Measurements from ENCODE around the gene KIN.
"Not testable (repeated sequence)": the region's sequence is repeated elsewhere in the genome, so short reads cannot be mapped to it uniquely, and the experiment has no call there.

Gene KIN

DNA sequence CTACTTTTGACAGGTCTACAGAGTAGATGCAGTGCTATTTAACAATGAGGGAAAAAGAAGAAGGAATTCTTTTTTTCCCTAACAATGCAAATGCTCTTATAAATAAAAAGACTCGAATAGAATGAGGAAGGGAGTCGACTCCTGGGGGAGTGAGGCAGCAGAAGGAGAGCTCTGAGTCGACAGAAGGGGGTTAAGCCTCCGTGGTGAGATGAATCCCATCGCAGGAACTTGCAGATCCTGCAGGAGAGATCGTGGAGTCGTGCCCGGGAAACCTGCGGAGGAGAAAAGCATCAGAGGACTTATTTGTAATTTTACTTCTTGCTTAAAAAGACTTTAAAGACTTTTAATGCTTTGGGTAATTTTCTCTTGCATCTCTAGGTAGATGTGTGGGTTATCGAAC, 67.3 kb downstream of the KIN start:
- H3K27ac ChIP-seq: no peak overlapping the region
- no peaks in the 10 kb centered on the region for H3K4me1 ChIP-seq (ENCODE audit: control insufficient read depth in 1 of 2, insufficient read depth in 1 of 2, low read depth in 1 of 2, low read length in 1 of 2)
- H3K4me3 ChIP-seq (ENCODE audit: low read depth in 1 of 2, low read length in 1 of 2): no peak overlapping the region
- no peaks in the 10 kb centered on the region for H3K9me3 ChIP-seq
- H3K36me3 ChIP-seq: no peaks in the 10 kb centered on the region
- H3K27me3 ChIP-seq: peaks cover 13% of the 10 kb centered on the region
- TF ChIP-seq, protein P1, sequence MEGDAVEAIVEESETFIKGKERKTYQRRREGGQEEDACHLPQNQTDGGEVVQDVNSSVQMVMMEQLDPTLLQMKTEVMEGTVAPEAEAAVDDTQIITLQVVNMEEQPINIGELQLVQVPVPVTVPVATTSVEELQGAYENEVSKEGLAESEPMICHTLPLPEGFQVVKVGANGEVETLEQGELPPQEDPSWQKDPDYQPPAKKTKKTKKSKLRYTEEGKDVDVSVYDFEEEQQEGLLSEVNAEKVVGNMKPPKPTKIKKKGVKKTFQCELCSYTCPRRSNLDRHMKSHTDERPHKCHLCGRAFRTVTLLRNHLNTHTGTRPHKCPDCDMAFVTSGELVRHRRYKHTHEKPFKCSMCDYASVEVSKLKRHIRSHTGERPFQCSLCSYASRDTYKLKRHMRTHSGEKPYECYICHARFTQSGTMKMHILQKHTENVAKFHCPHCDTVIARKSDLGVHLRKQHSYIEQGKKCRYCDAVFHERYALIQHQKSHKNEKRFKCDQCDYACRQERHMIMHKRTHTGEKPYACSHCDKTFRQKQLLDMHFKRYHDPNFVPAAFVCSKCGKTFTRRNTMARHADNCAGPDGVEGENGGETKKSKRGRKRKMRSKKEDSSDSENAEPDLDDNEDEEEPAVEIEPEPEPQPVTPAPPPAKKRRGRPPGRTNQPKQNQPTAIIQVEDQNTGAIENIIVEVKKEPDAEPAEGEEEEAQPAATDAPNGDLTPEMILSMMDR (IDR thresholded peaks at IDR 0.05): no peak

GRCh38 chr10:7718685-7719084, 69.1 kb downstream of the KIN start:
- H3K27me3 ChIP-seq: peaks cover 8% of the 10 kb centered on the region
- no peaks in the 10 kb centered on the region for H3K9me3 ChIP-seq
- TF ChIP-seq, protein P1 (IDR thresholded peaks at IDR 0.05): no peak
- H3K4me3 ChIP-seq (ENCODE audit: low read depth in 1 of 2, low read length in 1 of 2): no peak overlapping the region
- H3K36me3 ChIP-seq: no peaks in the 10 kb centered on the region
- no peaks in the 10 kb centered on the region for H3K4me1 ChIP-seq (ENCODE audit: control insufficient read depth in 1 of 2, insufficient read depth in 1 of 2, low read depth in 1 of 2, low read length in 1 of 2)
- no peak overlapping the region for H3K27ac ChIP-seq

- no peak overlapping the region for H3K27ac ChIP-seq
- peaks cover 8% of the 10 kb centered on the region for H3K27me3 ChIP-seq
- H3K4me1 ChIP-seq (ENCODE audit: control insufficient read depth in 1 of 2, insufficient read depth in 1 of 2, low read depth in 1 of 2, low read length in 1 of 2): no peaks in the 10 kb centered on the region
- H3K9me3 ChIP-seq: no peaks in the 10 kb centered on the region
- no peak overlapping the region for H3K4me3 ChIP-seq (ENCODE audit: low read depth in 1 of 2, low read length in 1 of 2)
- H3K36me3 ChIP-seq: no peaks in the 10 kb centered on the region
- TF ChIP-seq, protein P1 (IDR thresholded peaks at IDR 0.05): no peak
Observed at GRCh38 chr10:7717767-7718166, 70.0 kb downstream of the KIN start.

DNA sequence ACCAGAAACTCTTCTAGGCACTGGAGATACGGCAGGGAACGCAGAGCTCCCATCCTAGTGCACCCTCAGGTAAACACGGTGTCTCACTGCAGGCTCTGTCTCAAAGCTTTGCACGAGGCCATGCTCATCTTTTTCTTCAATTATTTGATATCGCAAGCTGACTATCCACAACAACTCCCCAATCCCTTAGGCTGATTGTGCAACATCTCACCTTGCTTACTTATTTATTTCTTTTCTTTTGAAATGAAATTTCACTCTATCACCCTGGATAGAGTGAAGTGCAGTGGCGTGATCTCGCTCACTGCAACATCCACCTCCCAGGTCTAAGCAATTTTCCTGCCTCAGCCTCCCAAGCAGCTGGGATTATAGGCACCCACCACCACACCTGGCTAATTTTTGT, 72.3 kb downstream of the KIN start:
- Histone ChIP-seq H3K27me3 (peaks cover 5% of the 10 kb centered on the region), H3K9me3 (no peaks in the 10 kb centered on the region), H3K27ac (no peak overlapping the region), H3K36me3 (no peaks in the 10 kb centered on the region), H3K4me1 (ENCODE audit: control insufficient read depth in 1 of 2, insufficient read depth in 1 of 2, low read depth in 1 of 2, low read length in 1 of 2) (no peaks in the 10 kb centered on the region), H3K4me3 (ENCODE audit: low read depth in 1 of 2, low read length in 1 of 2) (no peak overlapping the region)
- TF ChIP-seq, protein P1 (IDR thresholded peaks at IDR 0.05): no peak

DNA sequence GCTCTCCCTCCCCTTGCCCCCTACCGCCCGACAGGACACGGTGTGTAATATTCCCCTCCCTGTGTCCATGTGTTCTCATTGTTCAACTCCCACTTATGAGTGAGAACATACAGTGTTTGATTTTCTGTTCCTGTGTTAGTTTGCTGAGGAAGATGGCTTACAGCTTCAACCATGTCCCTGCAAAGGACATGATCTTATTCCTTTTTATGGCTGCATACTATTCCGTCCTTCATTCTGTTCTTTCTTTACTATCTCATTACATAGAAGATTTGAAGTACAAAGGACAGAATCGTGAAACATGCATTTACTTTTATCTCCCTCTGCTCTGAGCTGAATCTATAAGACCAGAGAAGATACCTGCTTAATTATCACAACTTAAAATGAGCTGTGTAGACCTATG, 76.7 kb downstream of the KIN start:
- H3K36me3 ChIP-seq; H3K4me1 ChIP-seq (ENCODE audit: control insufficient read depth in 1 of 2, insufficient read depth in 1 of 2, low read depth in 1 of 2, low read length in 1 of 2); H3K4me3 ChIP-seq (ENCODE audit: low read depth in 1 of 2, low read length in 1 of 2); H3K27ac ChIP-seq; H3K9me3 ChIP-seq: not testable (repeated sequence)
- peaks cover 12% of the 10 kb centered on the region for H3K27me3 ChIP-seq

GRCh38 chr10:7710446-7710845, 77.3 kb downstream of the KIN start:
- H3K27ac ChIP-seq: no peak overlapping the region
- H3K9me3 ChIP-seq: no peaks in the 10 kb centered on the region
- H3K4me1 ChIP-seq (ENCODE audit: control insufficient read depth in 1 of 2, insufficient read depth in 1 of 2, low read depth in 1 of 2, low read length in 1 of 2): no peaks in the 10 kb centered on the region
- no peaks in the 10 kb centered on the region for H3K36me3 ChIP-seq
- TF ChIP-seq, protein P1 (IDR thresholded peaks at IDR 0.05): no peak
- no peak overlapping the region for H3K4me3 ChIP-seq (ENCODE audit: low read depth in 1 of 2, low read length in 1 of 2)
- H3K27me3 ChIP-seq: peaks cover 17% of the 10 kb centered on the region

Data from neutrophil (primary cell).